Neural progenitor cell (in vitro differentiated cells): ENCODE results near the gene TRAF3.

Source experiments
- CTCF ChIP-seq: fragments of 200-600 bp; sonication (generic); IDR thresholded peaks from 2 replicates; pipeline ENCODE4 v1.5.1; 2017; ENCODE audit warnings: antibody characterized with exemption, mild to moderate bottlenecking
- EZH2 ChIP-seq: fragments of 200-600 bp; sonication (generic); IDR thresholded peaks from 2 replicates; pipeline ENCODE4 v1.6.1; 2017; ENCODE audit warnings: antibody characterized with exemption, mild to moderate bottlenecking, moderate library complexity
- EZH2phosphoT487 ChIP-seq: fragments of 200-600 bp; sonication (generic); IDR thresholded peaks from 2 replicates; pipeline ENCODE4 v1.6.1; 2017; ENCODE audit warnings: antibody characterized with exemption

- TF ChIP-seq CTCF: no peak
- no peak for TF ChIP-seq EZH2
- no peak for TF ChIP-seq EZH2phosphoT487
These were observed 94.0 kb downstream of the TRAF3 start for GRCh38 chr14:102870994-102871831.
